ENCODE results near the gene FAM222A.

Gene FAM222A

GRCh38 chr12:109713187-109714070 lies at the start of gene FAM222A:
Gene FAM222A, plus strand, starts transcription at chr12:109713825. Its CDS starts 30,322 bp downstream, at chr12:109744147.
- peak; percentile 79 for DNase-seq (ENCODE audit: low read depth)

- DNase-seq (ENCODE audit: low read depth), result no peak
These were observed 49.2 kb upstream of the FAM222A start for GRCh38 chr12:109664402-109664801.

GRCh38 chr12:109666068-109666467 lies 47.6 kb upstream of the FAM222A start:
- no peak for DNase-seq (ENCODE audit: low read depth)

- DNase-seq (ENCODE audit: low read depth), result no peak
These were observed 42.9 kb upstream of the FAM222A start for GRCh38 chr12:109670731-109671130.

- no peak for DNase-seq (ENCODE audit: low read depth)
These were observed 42.1 kb upstream of the FAM222A start for GRCh38 chr12:109671502-109671901.

GRCh38 chr12:109673379-109673778 lies 40.2 kb upstream of the FAM222A start:
- no peak for DNase-seq (ENCODE audit: low read depth)

- DNase-seq (ENCODE audit: low read depth), result no peak
These were observed 39.7 kb upstream of the FAM222A start for GRCh38 chr12:109673884-109674283.

- DNase-seq (ENCODE audit: low read depth), result no peak
These were observed 38.2 kb upstream of the FAM222A start for GRCh38 chr12:109675411-109675810.

- no peak for DNase-seq (ENCODE audit: low read depth)
These were observed 36.3 kb upstream of the FAM222A start for GRCh38 chr12:109677279-109677691.

GRCh38 chr12:109678719-109679118 lies 34.9 kb upstream of the FAM222A start:
- DNase-seq (ENCODE audit: low read depth), result no peak

- no peak for DNase-seq (ENCODE audit: low read depth)
These were observed 33.9 kb upstream of the FAM222A start for GRCh38 chr12:109679501-109680263.

- DNase-seq (ENCODE audit: low read depth), result no peak
These were observed 33.2 kb upstream of the FAM222A start for GRCh38 chr12:109680264-109681005.

GRCh38 chr12:109681986-109682707 lies 31.5 kb upstream of the FAM222A start:
- no peak for DNase-seq (ENCODE audit: low read depth)

GRCh38 chr12:109682708-109683060 lies 30.9 kb upstream of the FAM222A start:
- no peak for DNase-seq (ENCODE audit: low read depth)

GRCh38 chr12:109683316-109683715 lies 30.3 kb upstream of the FAM222A start:
- DNase-seq (ENCODE audit: low read depth), result no peak

GRCh38 chr12:109685574-109686447 lies 27.8 kb upstream of the FAM222A start:
- no peak for DNase-seq (ENCODE audit: low read depth)

GRCh38 chr12:109686523-109686922 lies 27.1 kb upstream of the FAM222A start:
- no peak for DNase-seq (ENCODE audit: low read depth)

GRCh38 chr12:109687250-109687649 lies 26.4 kb upstream of the FAM222A start:
- no peak for DNase-seq (ENCODE audit: low read depth)

- DNase-seq (ENCODE audit: low read depth), result no peak
These were observed 24.2 kb upstream of the FAM222A start for GRCh38 chr12:109689426-109689825.

GRCh38 chr12:109693160-109693559 lies 20.5 kb upstream of the FAM222A start:
- DNase-seq (ENCODE audit: low read depth), result no peak
